K562 (cell line): ENCODE results near the gene ATP9A. TPM values are rescaled to one million over a fixed set of nuclear protein-coding genes. Genes with fewer than 3 reads are reported as not detected.

Experiments
- ARID4B ChIP-seq: sonication (generic); formaldehyde crosslinking; IDR thresholded peaks from 2 replicates; pipeline ENCODE4 v1.8.0; 2022; ENCODE audit warnings: mild to moderate bottlenecking, missing genetic modification reagents
- DIDO1 ChIP-seq: fragments of 450-650 bp; IDR thresholded peaks from 2 replicates; pipeline ENCODE4 v1.6.1; 2016; ENCODE audit warnings: low read depth, missing biosample characterization, missing genetic modification characterization
- GTF2E2 ChIP-seq: fragments of 200-800 bp; sonication (Bioruptor generic); IDR thresholded peaks from 2 replicates; pipeline ENCODE4 v1.6.1; 2016; ENCODE audit warnings: missing genetic modification characterization, missing compliant biosample characterization
- HDAC6 ChIP-seq: IDR thresholded peaks from 2 replicates; pipeline ENCODE4 v1.6.1; 2012; ENCODE audit warnings: low read depth, mild to moderate bottlenecking, control low read depth, inconsistent platforms, low read length, moderate library complexity
- KLF10 ChIP-seq: fragments of 250-450 bp; sonication (Bioruptor Pico); IDR thresholded peaks from 2 replicates; pipeline ENCODE4 v1.6.1; 2021; ENCODE audit warnings: matching md5 sums
- TEAD1 ChIP-seq, 2 experiments: fragments of 450-650 bp in 1 of 2; sonication (generic) in 1 of 2; formaldehyde crosslinking; IDR thresholded peaks; 2 replicates each; pipeline versions ENCODE4 v1.4.0 to v1.8.0; 2020 to 2022; ENCODE audit warnings: mild to moderate bottlenecking in 2 of 2, missing genetic modification reagents in 1 of 2
- ZNF766 ChIP-seq: fragments of 200-800 bp; sonication (Bioruptor generic); conservative IDR thresholded peaks from 2 replicates; pipeline ENCODE4 v1.6.1; 2016; ENCODE audit warnings: missing genetic modification characterization, missing compliant biosample characterization
- polyA plus RNA-seq, 8 experiments: library from polyadenylated mRNA; depleted of rRNA in 4 of 8; stranded (reverse) in 5 of 8; unstranded in 3 of 8; fragments of >200 nt; fragmentation: Nextera tagmentation in 2 of 8; fragmentation: Illumina TruSeq in 1 of 8; extraction: Ambion mirVana in 2 of 8; extraction: Trizol in 1 of 8; gene quantifications; 2 replicates each; pipeline versions ENCODE4 v1.2.1 to v1.2.3, GENCODE V29; 2011 to 2014; ENCODE audit warnings: inconsistent platforms in 1 of 8, missing spikeins in 1 of 8
- total RNA-seq, 7 experiments: library from RNA; depleted of rRNA in 6 of 7; stranded (reverse); fragments of >200 nt in 6 of 7; fragmentation: Illumina TruSeq in 2 of 7; extraction: Trizol in 2 of 7; gene quantifications; 2 replicates each; pipeline versions ENCODE4 v1.2.1 to v1.2.3, GENCODE V29; 2011 to 2021; ENCODE audit warnings: low replicate concordance in 1 of 7

The ATP9A gene
- total and polyA plus RNA-seq, 9 of the 15 experiments (the other 6 are each of a cell fraction or from before 2014, with no cell fraction given) = 0.18 to 0.62 (median 0.29) TPM

GRCh38 chr20:51702556-51702955, 65.6 kb downstream of the ATP9A start (continued):
- TF ChIP-seq ARID4B (CRISPR knock-in tag) (no peak), GTF2E2 (tag) (no peak), ZNF766 (no peak), HDAC6 (no peak), KLF10 (CRISPR knock-in tag) (no peak), TEAD1 (CRISPR knock-in tag; IDR thresholded peaks at IDR 0.05) (no peak), DIDO1 (tag) (no peak)
- TF ChIP-seq, all 486 proteins: peak for 0
